ENCODE results near the gene RIIAD1.

GRCh38 chr1:151733126-151733525 lies 11.8 kb downstream of the RIIAD1 start:
- no peak for TF ChIP-seq POLR2A (IDR thresholded peaks at IDR 0.05)
- TF ChIP-seq, protein P1, sequence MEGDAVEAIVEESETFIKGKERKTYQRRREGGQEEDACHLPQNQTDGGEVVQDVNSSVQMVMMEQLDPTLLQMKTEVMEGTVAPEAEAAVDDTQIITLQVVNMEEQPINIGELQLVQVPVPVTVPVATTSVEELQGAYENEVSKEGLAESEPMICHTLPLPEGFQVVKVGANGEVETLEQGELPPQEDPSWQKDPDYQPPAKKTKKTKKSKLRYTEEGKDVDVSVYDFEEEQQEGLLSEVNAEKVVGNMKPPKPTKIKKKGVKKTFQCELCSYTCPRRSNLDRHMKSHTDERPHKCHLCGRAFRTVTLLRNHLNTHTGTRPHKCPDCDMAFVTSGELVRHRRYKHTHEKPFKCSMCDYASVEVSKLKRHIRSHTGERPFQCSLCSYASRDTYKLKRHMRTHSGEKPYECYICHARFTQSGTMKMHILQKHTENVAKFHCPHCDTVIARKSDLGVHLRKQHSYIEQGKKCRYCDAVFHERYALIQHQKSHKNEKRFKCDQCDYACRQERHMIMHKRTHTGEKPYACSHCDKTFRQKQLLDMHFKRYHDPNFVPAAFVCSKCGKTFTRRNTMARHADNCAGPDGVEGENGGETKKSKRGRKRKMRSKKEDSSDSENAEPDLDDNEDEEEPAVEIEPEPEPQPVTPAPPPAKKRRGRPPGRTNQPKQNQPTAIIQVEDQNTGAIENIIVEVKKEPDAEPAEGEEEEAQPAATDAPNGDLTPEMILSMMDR (IDR thresholded peaks at IDR 0.05): no peak

All from adrenal gland (tissue), 5 donors.